ENCODE measurements around the gene SENP6.

The SENP6 gene

GRCh38 chr6:75748743-75749538 lies 147.3 kb downstream of the SENP6 start, which contains the start of gene MYO6:
Gene MYO6, plus strand, starts transcription at chr6:75749239. Its CDS starts 68,309 bp downstream, at chr6:75817548.
- no peaks in the 10 kb centered on the region for H3K36me3 ChIP-seq (ENCODE audit: insufficient read depth, insufficient read length, low read length)
- peak; percentile 15 for DNase-seq (ENCODE audit: low read depth, low spot score)
- H3K4me1 ChIP-seq (ENCODE audit: insufficient read depth, insufficient read length) = no peaks in the 10 kb centered on the region
- peak within 1 kb of the TSS; percentile 80 for H3K4me3 ChIP-seq (ENCODE audit: insufficient read length, low read depth)
- H3K9me3 ChIP-seq (ENCODE audit: insufficient read depth, low read length) = no peaks in the 10 kb centered on the region
- peaks cover 6% of the 10 kb centered on the region for H3K27me3 ChIP-seq (ENCODE audit: insufficient read depth, insufficient read length)
- peak within 1 kb of the TSS; percentile 88 for H3K9ac ChIP-seq (ENCODE audit: insufficient read length, low read depth)
- no peak for TF ChIP-seq YY1 (IDR thresholded peaks at IDR 0.05; ENCODE audit: insufficient read depth, insufficient read length)
- no peak for TF ChIP-seq SUZ12 (IDR thresholded peaks at IDR 0.05; ENCODE audit: extremely low read depth, insufficient read depth, insufficient read length)
- no peak for TF ChIP-seq ZNF274 (IDR thresholded peaks at IDR 0.05; ENCODE audit: low read depth, low read length)

- Histone ChIP-seq H3K4me1 (ENCODE audit: insufficient read depth, insufficient read length) (no peaks in the 10 kb centered on the region), H3K4me3 (ENCODE audit: insufficient read length, low read depth) (no peak overlapping the region), H3K27me3 (ENCODE audit: insufficient read depth, insufficient read length) (peaks cover 6% of the 10 kb centered on the region), H3K9ac (ENCODE audit: insufficient read length, low read depth) (no peak overlapping the region), H3K36me3 (ENCODE audit: insufficient read depth, insufficient read length, low read length) (no peaks in the 10 kb centered on the region), H3K9me3 (ENCODE audit: insufficient read depth, low read length) (no peaks in the 10 kb centered on the region)
- TF ChIP-seq YY1 (IDR thresholded peaks at IDR 0.05; ENCODE audit: insufficient read depth, insufficient read length) (no peak), ZNF274 (IDR thresholded peaks at IDR 0.05; ENCODE audit: low read depth, low read length) (no peak), SUZ12 (IDR thresholded peaks at IDR 0.05; ENCODE audit: extremely low read depth, insufficient read depth, insufficient read length) (no peak)
- no peak for DNase-seq (ENCODE audit: low read depth, low spot score)
Measured at GRCh38 chr6:75751443-75751842, 149.8 kb downstream of the SENP6 start.

- H3K4me1 ChIP-seq (ENCODE audit: insufficient read depth, insufficient read length) = no peaks in the 10 kb centered on the region
- no peak overlapping the region for H3K4me3 ChIP-seq (ENCODE audit: insufficient read length, low read depth)
- no peaks in the 10 kb centered on the region for H3K36me3 ChIP-seq (ENCODE audit: insufficient read depth, insufficient read length, low read length)
- no peak overlapping the region for H3K9ac ChIP-seq (ENCODE audit: insufficient read length, low read depth)
- DNase-seq (ENCODE audit: low read depth, low spot score) = no peak
- H3K27me3 ChIP-seq (ENCODE audit: insufficient read depth, insufficient read length) = peaks cover 6% of the 10 kb centered on the region
- no peaks in the 10 kb centered on the region for H3K9me3 ChIP-seq (ENCODE audit: insufficient read depth, low read length)
- TF ChIP-seq ZNF274 (IDR thresholded peaks at IDR 0.05; ENCODE audit: low read depth, low read length) (no peak), YY1 (IDR thresholded peaks at IDR 0.05; ENCODE audit: insufficient read depth, insufficient read length) (no peak), SUZ12 (IDR thresholded peaks at IDR 0.05; ENCODE audit: extremely low read depth, insufficient read depth, insufficient read length) (no peak)
Measured at GRCh38 chr6:75752365-75752764, 150.7 kb downstream of the SENP6 start.

GRCh38 chr6:75755704-75756103 lies 154.0 kb downstream of the SENP6 start:
- H3K9me3 ChIP-seq (ENCODE audit: insufficient read depth, low read length) = no peaks in the 10 kb centered on the region
- no peak overlapping the region for H3K4me3 ChIP-seq (ENCODE audit: insufficient read length, low read depth)
- no peak overlapping the region for H3K9ac ChIP-seq (ENCODE audit: insufficient read length, low read depth)
- TF ChIP-seq YY1 (IDR thresholded peaks at IDR 0.05; ENCODE audit: insufficient read depth, insufficient read length) = no peak
- TF ChIP-seq ZNF274 (IDR thresholded peaks at IDR 0.05; ENCODE audit: low read depth, low read length) = no peak
- TF ChIP-seq SUZ12 (IDR thresholded peaks at IDR 0.05; ENCODE audit: extremely low read depth, insufficient read depth, insufficient read length) = no peak
- DNase-seq (ENCODE audit: low read depth, low spot score) = no peak
- no peaks in the 10 kb centered on the region for H3K27me3 ChIP-seq (ENCODE audit: insufficient read depth, insufficient read length)
- H3K36me3 ChIP-seq (ENCODE audit: insufficient read depth, insufficient read length, low read length) = no peaks in the 10 kb centered on the region
- no peaks in the 10 kb centered on the region for H3K4me1 ChIP-seq (ENCODE audit: insufficient read depth, insufficient read length)

- DNase-seq (ENCODE audit: low read depth, low spot score) = no peak
- TF ChIP-seq ZNF274 (IDR thresholded peaks at IDR 0.05; ENCODE audit: low read depth, low read length) (no peak), SUZ12 (IDR thresholded peaks at IDR 0.05; ENCODE audit: extremely low read depth, insufficient read depth, insufficient read length) (no peak), YY1 (IDR thresholded peaks at IDR 0.05; ENCODE audit: insufficient read depth, insufficient read length) (no peak)
- Histone ChIP-seq H3K4me3 (ENCODE audit: insufficient read length, low read depth) (no peak overlapping the region), H3K36me3 (ENCODE audit: insufficient read depth, insufficient read length, low read length) (no peaks in the 10 kb centered on the region), H3K9ac (ENCODE audit: insufficient read length, low read depth) (no peak overlapping the region), H3K4me1 (ENCODE audit: insufficient read depth, insufficient read length) (no peaks in the 10 kb centered on the region), H3K9me3 (ENCODE audit: insufficient read depth, low read length) (no peaks in the 10 kb centered on the region), H3K27me3 (ENCODE audit: insufficient read depth, insufficient read length) (no peaks in the 10 kb centered on the region)
Measured at GRCh38 chr6:75757295-75757694, 155.6 kb downstream of the SENP6 start.

GRCh38 chr6:75758061-75758460 lies 156.4 kb downstream of the SENP6 start:
- no peaks in the 10 kb centered on the region for H3K27me3 ChIP-seq (ENCODE audit: insufficient read depth, insufficient read length)

GRCh38 chr6:75759207-75759606 lies 157.5 kb downstream of the SENP6 start:
- no peak overlapping the region for H3K4me3 ChIP-seq (ENCODE audit: insufficient read length, low read depth)
- no peaks in the 10 kb centered on the region for H3K36me3 ChIP-seq (ENCODE audit: insufficient read depth, insufficient read length, low read length)
- no peak for DNase-seq (ENCODE audit: low read depth, low spot score)
- H3K9ac ChIP-seq (ENCODE audit: insufficient read length, low read depth) = no peak overlapping the region
- no peaks in the 10 kb centered on the region for H3K4me1 ChIP-seq (ENCODE audit: insufficient read depth, insufficient read length)
- no peaks in the 10 kb centered on the region for H3K9me3 ChIP-seq (ENCODE audit: insufficient read depth, low read length)
- H3K27me3 ChIP-seq (ENCODE audit: insufficient read depth, insufficient read length) = no peaks in the 10 kb centered on the region
- no peak for TF ChIP-seq YY1 (IDR thresholded peaks at IDR 0.05; ENCODE audit: insufficient read depth, insufficient read length)
- no peak for TF ChIP-seq SUZ12 (IDR thresholded peaks at IDR 0.05; ENCODE audit: extremely low read depth, insufficient read depth, insufficient read length)
- TF ChIP-seq ZNF274 (IDR thresholded peaks at IDR 0.05; ENCODE audit: low read depth, low read length) = no peak

More at GRCh38 chr6:75758061-75758460, 156.4 kb downstream of the SENP6 start:
- Histone ChIP-seq H3K9ac (ENCODE audit: insufficient read length, low read depth) (no peak overlapping the region), H3K4me3 (ENCODE audit: insufficient read length, low read depth) (no peak overlapping the region), H3K9me3 (ENCODE audit: insufficient read depth, low read length) (no peaks in the 10 kb centered on the region), H3K36me3 (ENCODE audit: insufficient read depth, insufficient read length, low read length) (no peaks in the 10 kb centered on the region), H3K4me1 (ENCODE audit: insufficient read depth, insufficient read length) (no peaks in the 10 kb centered on the region)
- DNase-seq (ENCODE audit: low read depth, low spot score) = no peak
- no peak for TF ChIP-seq ZNF274 (IDR thresholded peaks at IDR 0.05; ENCODE audit: low read depth, low read length)
- TF ChIP-seq SUZ12 (IDR thresholded peaks at IDR 0.05; ENCODE audit: extremely low read depth, insufficient read depth, insufficient read length) = no peak
- no peak for TF ChIP-seq YY1 (IDR thresholded peaks at IDR 0.05; ENCODE audit: insufficient read depth, insufficient read length)

Data from NT2/D1 (cell line).